CD8-positive, alpha-beta memory T cell (primary cell): Measurements from ENCODE around the gene CLDN20. TPM values are rescaled to one million over a fixed set of nuclear protein-coding genes. Genes with fewer than 3 reads are reported as not detected.

Source experiments
- CTCF ChIA-PET: fragments of 350-600 bp; sonication (Branson Sonifier 250); formaldehyde crosslinking; loops from one replicate; lab custom pipeline; 2021; ENCODE audit warnings: antibody characterized with exemption; lab: Charles Lee
- POLR2A ChIA-PET: fragments of 350-600 bp; sonication (Branson Sonifier 250); formaldehyde crosslinking; loops from one replicate; lab custom pipeline; 2021; ENCODE audit warnings: antibody characterized with exemption; lab: Charles Lee
- DNase-seq, 5 donors: peaks; one replicate each; pipeline versions ENCODE4 v3.0.0 to v3.0.0-alpha.2; 2020 to 2022; ENCODE audit warnings: mixed read lengths in 1 of 5
- H3K27ac ChIP-seq: one replicate; pipeline ENCODE4 v1.7.0; 2013; ENCODE audit warnings: low read depth, mild to moderate bottlenecking, low read length, moderate library complexity
- H3K27me3 ChIP-seq: 2 replicates; pipeline ENCODE4 v1.7.0; 2013; ENCODE audit warnings: low read length, mild to moderate bottlenecking; ENCODE audit not compliant: insufficient read depth, poor library complexity, severe bottlenecking
- H3K36me3 ChIP-seq: 2 replicates; pipeline ENCODE4 v1.7.0; 2013; ENCODE audit warnings: mild to moderate bottlenecking, low read length, moderate library complexity; ENCODE audit not compliant: insufficient read depth
- H3K4me1 ChIP-seq: 2 replicates; pipeline ENCODE4 v1.7.0; 2013; ENCODE audit warnings: mild to moderate bottlenecking, low read length, moderate library complexity; ENCODE audit not compliant: insufficient read depth
- H3K4me3 ChIP-seq: 2 replicates; pipeline ENCODE4 v1.7.0; 2013; ENCODE audit warnings: mild to moderate bottlenecking, low read length
- H3K9me3 ChIP-seq: 2 replicates; pipeline ENCODE4 v1.7.0; 2013; ENCODE audit warnings: mild to moderate bottlenecking, low read length
- H3K27ac Mint-ChIP-seq, 8 donors: one replicate each; pipeline ENCODE4 v1.8.0; 2020 to 2021; ENCODE audit warnings: mixed read lengths in 8 of 8, mild to moderate bottlenecking in 6 of 8, inconsistent platforms in 3 of 8, moderate library complexity in 3 of 8
- H3K27me3 Mint-ChIP-seq, 2 donors: one replicate each; pipeline ENCODE4 v1.8.0; 2020 to 2021; ENCODE audit warnings: mixed read lengths in 2 of 2, mild to moderate bottlenecking in 1 of 2, moderate library complexity in 1 of 2
- H3K36me3 Mint-ChIP-seq, 3 donors: one replicate each; pipeline ENCODE4 v1.8.0; 2020 to 2021; ENCODE audit warnings: mixed read lengths in 3 of 3, inconsistent platforms in 1 of 3, mild to moderate bottlenecking in 1 of 3
- H3K4me1 Mint-ChIP-seq, 3 donors: one replicate each; pipeline ENCODE4 v1.8.0; 2020 to 2021; ENCODE audit warnings: mixed read lengths in 3 of 3, inconsistent platforms in 1 of 3, mild to moderate bottlenecking in 1 of 3
- H3K4me3 Mint-ChIP-seq, 7 donors: one replicate each; pipeline ENCODE4 v1.8.0; 2020 to 2021; ENCODE audit warnings: mixed read lengths in 7 of 7, mild to moderate bottlenecking in 6 of 7, moderate library complexity in 4 of 7, inconsistent platforms in 2 of 7
- H3K9me3 Mint-ChIP-seq, 5 donors: one replicate each; pipeline ENCODE4 v1.8.0; 2020 to 2022; ENCODE audit warnings: mixed read lengths in 5 of 5, mild to moderate bottlenecking in 3 of 5, moderate library complexity in 2 of 5, inconsistent platforms in 1 of 5
- polyA plus RNA-seq: library from polyadenylated mRNA; unstranded; fragments of 300-500 nt; fragmentation: Illumina TruSeq; gene quantifications from one replicate; pipeline ENCODE4 v1.2.3, GENCODE V29; 2021
- total RNA-seq, 2 experiments: library from RNA; stranded (reverse); gene quantifications; one replicate each; pipeline ENCODE4 v1.2.3, GENCODE V29; 2021

The CLDN20 gene
- total and polyA plus RNA-seq, 3 experiments from 2014 or later, result not detected

- H3K27me3 ChIP-seq, result no peaks in the 10 kb centered on the region
- no peak for DNase-seq
- Mint-ChIP-seq H3K4me1 (peaks cover 26 to 45% (median 41%) of the 10 kb centered on the region in 3 donors), H3K27ac (peak overlapping the region; percentile 92 to 99 (median 96)), H3K27me3 (peaks cover 0 to 3% of the 10 kb centered on the region in 2 donors), H3K4me3 (peak overlapping the region; percentile 96 to 99 (median 97)), H3K36me3 (peaks cover 0 to 26% (median 0%) of the 10 kb centered on the region in 3 donors), H3K9me3 (no peaks in the 10 kb centered on the region)
- peaks cover 16% of the 10 kb centered on the region for H3K4me1 ChIP-seq
- peak overlapping the region; percentile 87 for H3K27ac ChIP-seq
- POLR2A ChIA-PET, result interaction anchor here (0.7 to 1.4 kb wide), 2 partner anchors 144 to 720 kb away, joined by 3 to 7 read pairs; no protein-coding TSS in a partner anchor
- CTCF ChIA-PET, result interaction anchor here (1.0 to 3.8 kb wide), 7 partner anchors 12 to 1959 kb away, joined by 3 to 16 read pairs (median 4); no protein-coding TSS in a partner anchor
- H3K9me3 ChIP-seq, result no peaks in the 10 kb centered on the region
- no peaks in the 10 kb centered on the region for H3K36me3 ChIP-seq
- H3K4me3 ChIP-seq, result peak overlapping the region; percentile 84
These were observed 51.7 kb downstream of the CLDN20 start for GRCh38 chr6:155315516-155315871.

- Histone ChIP-seq H3K27me3 (no peaks in the 10 kb centered on the region), H3K4me1 (peaks cover 16% of the 10 kb centered on the region), H3K4me3 (no peak overlapping the region), H3K36me3 (no peaks in the 10 kb centered on the region), H3K9me3 (no peaks in the 10 kb centered on the region), H3K27ac (no peak overlapping the region)
- no peak for DNase-seq
- Mint-ChIP-seq H3K9me3 (no peaks in the 10 kb centered on the region), H3K27ac (peak overlapping the region in 1 of 8 donors; percentile 15), H3K4me1 (peaks cover 25 to 37% (median 33%) of the 10 kb centered on the region in 3 donors), H3K36me3 (peaks cover 0 to 22% (median 0%) of the 10 kb centered on the region in 3 donors), H3K4me3 (peak overlapping the region in 1 of 7 donors; percentile 29), H3K27me3 (peaks cover 3 to 4% of the 10 kb centered on the region in 2 donors)
- ChIA-PET CTCF (interaction anchor here (1.0 to 3.8 kb wide), 5 partner anchors 11 to 641 kb away, joined by 3 to 16 read pairs (median 3); no protein-coding TSS in a partner anchor), POLR2A (interaction anchor here (0.6 kb wide), 1 partner anchor 1247 kb away, joined by 3 read pairs; no protein-coding TSS in a partner anchor)
These were observed 52.6 kb downstream of the CLDN20 start for GRCh38 chr6:155316419-155316818.

- Mint-ChIP-seq H3K36me3 (peaks cover 0 to 15% (median 0%) of the 10 kb centered on the region in 3 donors), H3K27ac (no peak overlapping the region), H3K27me3 (peaks cover 4% of the 10 kb centered on the region in 2 donors), H3K4me3 (no peak overlapping the region), H3K9me3 (no peaks in the 10 kb centered on the region), H3K4me1 (peaks cover 24 to 30% (median 26%) of the 10 kb centered on the region in 3 donors)
- POLR2A ChIA-PET, result no interaction called here
- Histone ChIP-seq H3K27me3 (no peaks in the 10 kb centered on the region), H3K4me1 (peaks cover 16% of the 10 kb centered on the region), H3K36me3 (no peaks in the 10 kb centered on the region), H3K4me3 (no peak overlapping the region), H3K27ac (no peak overlapping the region), H3K9me3 (no peaks in the 10 kb centered on the region)
- CTCF ChIA-PET, result interaction anchor here (1.0 to 3.8 kb wide), 7 partner anchors 11 to 641 kb away, joined by 3 to 16 read pairs (median 3); no protein-coding TSS in a partner anchor
- no peak for DNase-seq
These were observed 53.4 kb downstream of the CLDN20 start for GRCh38 chr6:155317186-155317585.

- Mint-ChIP-seq H3K27me3 (peaks cover 6 to 7% of the 10 kb centered on the region in 2 donors), H3K4me3 (peak overlapping the region in 1 of 7 donors; percentile 1), H3K27ac (peak overlapping the region in 2 of 8 donors; percentile 36 to 68), H3K4me1 (peaks cover 7% of the 10 kb centered on the region in 3 donors), H3K9me3 (no peaks in the 10 kb centered on the region), H3K36me3 (peaks cover 0 to 1% (median 0%) of the 10 kb centered on the region in 3 donors)
- Histone ChIP-seq H3K36me3 (no peaks in the 10 kb centered on the region), H3K27me3 (no peaks in the 10 kb centered on the region), H3K4me3 (no peak overlapping the region), H3K4me1 (peaks cover 7% of the 10 kb centered on the region), H3K27ac (no peak overlapping the region), H3K9me3 (no peaks in the 10 kb centered on the region)
- ChIA-PET CTCF (interaction anchor here (1.1 kb wide), 1 partner anchor 18 kb away, joined by 3 read pairs; no protein-coding TSS in a partner anchor), POLR2A (no interaction called here)
- DNase-seq, result no peak
These were observed 56.1 kb downstream of the CLDN20 start for GRCh38 chr6:155319902-155320301.

GRCh38 chr6:155324172-155324571 is 60.4 kb downstream of the CLDN20 start:
- Histone ChIP-seq H3K9me3 (no peaks in the 10 kb centered on the region), H3K36me3 (no peaks in the 10 kb centered on the region), H3K4me3 (no peak overlapping the region), H3K27me3 (no peaks in the 10 kb centered on the region), H3K27ac (no peak overlapping the region), H3K4me1 (peaks cover 5% of the 10 kb centered on the region)
- no peak overlapping the region for H3K4me3 Mint-ChIP-seq
- H3K36me3 Mint-ChIP-seq, result no peaks in the 10 kb centered on the region
- H3K27me3 Mint-ChIP-seq, result peaks cover 7 to 10% of the 10 kb centered on the region in 2 donors
- POLR2A ChIA-PET, result no interaction called here
- no peaks in the 10 kb centered on the region for H3K9me3 Mint-ChIP-seq
- H3K4me1 Mint-ChIP-seq, result peaks cover 0 to 5% (median 0%) of the 10 kb centered on the region in 3 donors
- CTCF ChIA-PET, result no interaction called here
- no peak for DNase-seq
- H3K27ac Mint-ChIP-seq, result no peak overlapping the region

GRCh38 chr6:155324993-155325392 is 61.2 kb downstream of the CLDN20 start:
- Mint-ChIP-seq H3K9me3 (no peaks in the 10 kb centered on the region), H3K36me3 (no peaks in the 10 kb centered on the region), H3K4me1 (peaks cover 0 to 5% (median 0%) of the 10 kb centered on the region in 3 donors), H3K27me3 (peaks cover 7 to 10% of the 10 kb centered on the region in 2 donors), H3K27ac (no peak overlapping the region), H3K4me3 (no peak overlapping the region)
- Histone ChIP-seq H3K4me3 (no peak overlapping the region), H3K9me3 (no peaks in the 10 kb centered on the region), H3K27ac (no peak overlapping the region), H3K4me1 (peaks cover 5% of the 10 kb centered on the region), H3K27me3 (no peaks in the 10 kb centered on the region), H3K36me3 (no peaks in the 10 kb centered on the region)
- ChIA-PET CTCF (no interaction called here), POLR2A (no interaction called here)
- DNase-seq, result no peak

GRCh38 chr6:155325700-155326516 is 62.1 kb downstream of the CLDN20 start:
- POLR2A ChIA-PET, result no interaction called here
- no peaks in the 10 kb centered on the region for H3K27me3 ChIP-seq
- no peak overlapping the region for H3K4me3 Mint-ChIP-seq

More at GRCh38 chr6:155325700-155326516, 62.1 kb downstream of the CLDN20 start:
- Mint-ChIP-seq H3K27ac (no peak overlapping the region), H3K36me3 (no peaks in the 10 kb centered on the region), H3K4me1 (peaks cover 0 to 5% (median 0%) of the 10 kb centered on the region in 3 donors), H3K27me3 (peaks cover 4 to 10% of the 10 kb centered on the region in 2 donors), H3K9me3 (no peaks in the 10 kb centered on the region)
- CTCF ChIA-PET, result interaction anchor here (1.3 kb wide), 1 partner anchor 1696 kb away, joined by 3 read pairs; no protein-coding TSS in a partner anchor
- peaks cover 5% of the 10 kb centered on the region for H3K4me1 ChIP-seq
- no peaks in the 10 kb centered on the region for H3K9me3 ChIP-seq
- no peak overlapping the region for H3K27ac ChIP-seq
- H3K4me3 ChIP-seq, result no peak overlapping the region
- no peaks in the 10 kb centered on the region for H3K36me3 ChIP-seq
- DNase-seq, result no peak
